Neural progenitor cell (in vitro differentiated cells): Measurements from ENCODE around the gene HS3ST3A1. TPM values are rescaled to one million over a fixed set of nuclear protein-coding genes. Genes with fewer than 3 reads are reported as not detected.

ENCODE experiments used
- DNase-seq: peaks from one replicate; pipeline ENCODE4 v3.0.0-alpha.2; 2016; ENCODE audit warnings: low spot score
- H2AFZ ChIP-seq: fragments of 200-600 bp; sonication (generic); replicated peaks from 2 replicates; pipeline ENCODE4 v1.6.1; 2016; ENCODE audit warnings: antibody characterized with exemption
- H3F3A ChIP-seq: fragments of 200-600 bp; sonication (generic); 2 replicates; pipeline ENCODE4 v1.6.1; 2016; ENCODE audit warnings: antibody characterized with exemption, low read depth
- H3K27ac ChIP-seq: fragments of 200-600 bp; sonication (generic); 2 replicates; pipeline ENCODE4 v1.5.1; 2016; ENCODE audit warnings: mild to moderate bottlenecking
- H3K27me3 ChIP-seq: fragments of 200-600 bp; sonication (generic); 2 replicates; pipeline ENCODE4 v1.6.1; 2016; ENCODE audit warnings: mild to moderate bottlenecking, moderate library complexity
- H3K36me3 ChIP-seq: fragments of 200-600 bp; sonication (generic); 2 replicates; pipeline ENCODE4 v1.5.1; 2016
- H3K4me1 ChIP-seq: fragments of 200-600 bp; sonication (generic); 2 replicates; pipeline ENCODE4 v1.6.1; 2016; ENCODE audit warnings: mixed run types
- H3K4me2 ChIP-seq: fragments of 200-600 bp; sonication (generic); 2 replicates; pipeline ENCODE4 v1.6.1; 2016
- H3K4me3 ChIP-seq: fragments of 200-600 bp; sonication (generic); 2 replicates; pipeline ENCODE4 v1.5.1; 2016
- H3K79me2 ChIP-seq: fragments of 200-600 bp; sonication (generic); 2 replicates; pipeline ENCODE4 v1.6.1; 2016; ENCODE audit warnings: low read depth
- H3K9ac ChIP-seq: fragments of 200-600 bp; sonication (generic); 2 replicates; pipeline ENCODE4 v1.6.1; 2016
- H3K9me3 ChIP-seq: fragments of 200-600 bp; sonication (generic); 2 replicates; pipeline ENCODE4 v1.5.1; 2016; ENCODE audit warnings: low read depth
- H4K20me1 ChIP-seq: fragments of 200-600 bp; sonication (generic); 2 replicates; pipeline ENCODE4 v1.6.1; 2016; ENCODE audit warnings: low read depth
- H3K27ac Mint-ChIP-seq: 3 replicates; pipeline ENCODE4 v1.8.0; 2021; ENCODE audit warnings: mixed read lengths
- H3K27me3 Mint-ChIP-seq: 2 replicates; pipeline ENCODE4 v1.8.0; 2022; ENCODE audit warnings: low read depth, mild to moderate bottlenecking, inconsistent platforms, moderate library complexity, mixed read lengths; ENCODE audit not compliant: insufficient read depth
- H3K36me3 Mint-ChIP-seq: 3 replicates; pipeline ENCODE4 v1.8.0; 2021; ENCODE audit warnings: mixed read lengths
- H3K4me1 Mint-ChIP-seq: 3 replicates; pipeline ENCODE4 v1.8.0; 2021; ENCODE audit warnings: mixed read lengths
- H3K4me3 Mint-ChIP-seq: 3 replicates; pipeline ENCODE4 v1.8.0; 2021; ENCODE audit warnings: mild to moderate bottlenecking, moderate library complexity, mixed read lengths
- H3K9me3 Mint-ChIP-seq: 3 replicates; pipeline ENCODE4 v1.8.0; 2020; ENCODE audit warnings: mixed read lengths
- CTCF ChIP-seq: fragments of 200-600 bp; sonication (generic); IDR thresholded peaks from 2 replicates; pipeline ENCODE4 v1.5.1; 2017; ENCODE audit warnings: antibody characterized with exemption, mild to moderate bottlenecking
- EZH2 ChIP-seq: fragments of 200-600 bp; sonication (generic); IDR thresholded peaks from 2 replicates; pipeline ENCODE4 v1.6.1; 2017; ENCODE audit warnings: antibody characterized with exemption, mild to moderate bottlenecking, moderate library complexity
- EZH2phosphoT487 ChIP-seq: fragments of 200-600 bp; sonication (generic); IDR thresholded peaks from 2 replicates; pipeline ENCODE4 v1.6.1; 2017; ENCODE audit warnings: antibody characterized with exemption
- total RNA-seq: library from RNA; depleted of rRNA; stranded (reverse); fragments of >200 nt; gene quantifications from 2 replicates; pipeline ENCODE4 v1.2.3, GENCODE V29; 2015; ENCODE audit warnings: low replicate concordance

HS3ST3A1 gene
- total RNA-seq, 1 donor from 2014 or later = 3.0 TPM

DNA sequence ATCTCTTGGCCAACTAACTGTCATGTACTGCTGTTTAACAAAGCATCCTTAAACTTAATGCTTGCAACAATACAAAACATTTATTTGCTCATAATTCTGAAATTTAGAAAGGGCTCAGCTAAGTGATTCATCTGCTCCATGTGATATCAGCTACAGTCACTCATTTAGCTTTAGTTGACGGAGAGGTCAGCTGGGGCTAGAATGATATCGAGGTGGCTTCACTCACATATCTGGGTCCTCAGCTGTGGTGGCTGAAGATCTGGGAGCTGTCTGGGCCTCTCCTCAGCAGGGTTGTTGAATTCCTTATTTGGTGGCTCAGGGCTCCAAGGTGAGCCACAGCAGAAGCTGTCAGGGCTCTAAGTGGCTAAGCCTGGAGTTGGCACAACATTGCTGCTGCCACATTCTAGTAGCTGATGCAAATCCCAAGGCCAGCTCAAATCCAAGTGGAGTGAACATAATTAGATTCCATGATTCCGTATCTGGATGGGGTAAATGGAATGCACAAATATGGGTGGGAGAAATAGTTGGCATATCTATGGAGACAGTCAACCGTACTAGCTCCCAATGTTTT, 62.8 kb downstream of the HS3ST3A1 start:
- Histone ChIP-seq H3K27me3 (no peaks in the 10 kb centered on the region), H3K36me3 (no peaks in the 10 kb centered on the region), H3K4me2 (no peak overlapping the region), H3F3A (no peaks in the 10 kb centered on the region), H3K27ac (no peak overlapping the region), H3K4me1 (no peaks in the 10 kb centered on the region), H3K79me2 (no peaks in the 10 kb centered on the region), H3K9ac (no peak overlapping the region), H3K4me3 (no peak overlapping the region), H3K9me3 (no peaks in the 10 kb centered on the region), H4K20me1 (no peaks in the 10 kb centered on the region), H2AFZ (no peak overlapping the region)
- H3K9me3 Mint-ChIP-seq = peaks cover 9% of the 10 kb centered on the region
- peaks cover 2% of the 10 kb centered on the region for H3K4me1 Mint-ChIP-seq
- peaks cover 7% of the 10 kb centered on the region for H3K36me3 Mint-ChIP-seq
- TF ChIP-seq CTCF (no peak), EZH2phosphoT487 (no peak), EZH2 (no peak)
- peaks cover 6% of the 10 kb centered on the region for H3K27me3 Mint-ChIP-seq
- H3K27ac Mint-ChIP-seq = no peak overlapping the region
- DNase-seq = no peak
- H3K4me3 Mint-ChIP-seq = no peak overlapping the region

GRCh38 chr17:13537871-13538643, 63.7 kb downstream of the HS3ST3A1 start:
- H3K27ac ChIP-seq = no peak overlapping the region
- no peaks in the 10 kb centered on the region for H3K9me3 ChIP-seq
- Mint-ChIP-seq H3K36me3 (peaks cover 7% of the 10 kb centered on the region), H3K9me3 (peaks cover 10% of the 10 kb centered on the region), H3K4me1 (peaks cover 2% of the 10 kb centered on the region), H3K27ac (no peak overlapping the region), H3K4me3 (no peak overlapping the region), H3K27me3 (peaks cover 6% of the 10 kb centered on the region)
- H3F3A ChIP-seq = no peaks in the 10 kb centered on the region
- no peaks in the 10 kb centered on the region for H3K27me3 ChIP-seq
- no peak overlapping the region for H3K4me2 ChIP-seq
- no peaks in the 10 kb centered on the region for H3K79me2 ChIP-seq
- H2AFZ ChIP-seq = no peak overlapping the region
- TF ChIP-seq EZH2phosphoT487 (no peak), CTCF (no peak), EZH2 (no peak)
- DNase-seq = no peak
- H3K4me1 ChIP-seq = no peaks in the 10 kb centered on the region
- H3K4me3 ChIP-seq = no peak overlapping the region
- H3K36me3 ChIP-seq = no peaks in the 10 kb centered on the region
- no peak overlapping the region for H3K9ac ChIP-seq
- no peaks in the 10 kb centered on the region for H4K20me1 ChIP-seq

DNA sequence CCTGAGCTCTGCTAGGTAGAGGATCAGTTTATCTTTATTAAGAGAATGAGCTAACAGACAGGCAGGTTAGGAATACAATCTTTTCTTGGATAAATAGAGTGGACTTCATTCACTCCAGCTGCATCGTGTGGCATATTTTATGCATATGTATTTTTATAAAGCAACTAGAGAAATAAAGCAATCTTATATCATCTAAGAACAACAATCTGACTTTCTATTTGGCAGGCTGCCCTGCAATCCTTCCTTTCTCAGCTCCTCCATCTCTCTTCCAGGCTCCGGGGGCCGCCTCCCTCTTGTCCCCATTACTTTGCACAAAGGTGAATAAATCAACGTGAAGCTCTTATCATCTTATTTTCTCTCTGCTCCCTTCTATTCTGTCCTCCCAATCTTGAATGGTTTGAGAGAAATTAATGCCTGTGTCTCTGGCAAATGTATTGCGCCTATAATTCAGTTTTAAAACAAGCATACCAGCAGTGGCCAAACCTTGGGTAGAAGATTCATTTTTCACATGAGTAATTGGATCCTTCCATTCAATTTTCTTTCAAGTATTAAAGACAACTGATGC, 64.5 kb downstream of the HS3ST3A1 start:
- Histone ChIP-seq H3K36me3 (no peaks in the 10 kb centered on the region), H3K9me3 (no peaks in the 10 kb centered on the region), H3K4me3 (no peak overlapping the region), H3K4me1 (no peaks in the 10 kb centered on the region), H3F3A (no peaks in the 10 kb centered on the region), H3K79me2 (no peaks in the 10 kb centered on the region), H3K4me2 (no peak overlapping the region), H3K9ac (no peak overlapping the region), H3K27me3 (no peaks in the 10 kb centered on the region), H3K27ac (no peak overlapping the region), H4K20me1 (no peaks in the 10 kb centered on the region), H2AFZ (no peak overlapping the region)
- Mint-ChIP-seq H3K9me3 (peaks cover 10% of the 10 kb centered on the region), H3K4me3 (no peak overlapping the region), H3K27ac (no peak overlapping the region), H3K27me3 (peaks cover 6% of the 10 kb centered on the region), H3K36me3 (peaks cover 7% of the 10 kb centered on the region), H3K4me1 (peaks cover 2% of the 10 kb centered on the region)
- TF ChIP-seq EZH2phosphoT487 (no peak), EZH2 (no peak), CTCF (no peak)
- no peak for DNase-seq
